Stimulated activated CD4-positive, alpha-beta T cell treated with anti-CD3 and anti-CD28 coated beads, TNF-alpha, amount 100 ng/mL, for 48 hours (primary cell): ENCODE results near the gene NKTR.

Source experiments
- DNase-seq, 3 donors: peaks; one replicate each; pipeline ENCODE4 v3.0.0-alpha.2; 2020; ENCODE audit warnings: low read depth in 3 of 3

The NKTR gene

GRCh38 chr3:42649783-42650182 lies 49.3 kb downstream of the NKTR start:
- no peak for DNase-seq

- DNase-seq, result no peak
Observed at GRCh38 chr3:42651248-42652091, 51.0 kb downstream of the NKTR start.

- no peak for DNase-seq
Observed at GRCh38 chr3:42652251-42652610, 51.7 kb downstream of the NKTR start.

DNA sequence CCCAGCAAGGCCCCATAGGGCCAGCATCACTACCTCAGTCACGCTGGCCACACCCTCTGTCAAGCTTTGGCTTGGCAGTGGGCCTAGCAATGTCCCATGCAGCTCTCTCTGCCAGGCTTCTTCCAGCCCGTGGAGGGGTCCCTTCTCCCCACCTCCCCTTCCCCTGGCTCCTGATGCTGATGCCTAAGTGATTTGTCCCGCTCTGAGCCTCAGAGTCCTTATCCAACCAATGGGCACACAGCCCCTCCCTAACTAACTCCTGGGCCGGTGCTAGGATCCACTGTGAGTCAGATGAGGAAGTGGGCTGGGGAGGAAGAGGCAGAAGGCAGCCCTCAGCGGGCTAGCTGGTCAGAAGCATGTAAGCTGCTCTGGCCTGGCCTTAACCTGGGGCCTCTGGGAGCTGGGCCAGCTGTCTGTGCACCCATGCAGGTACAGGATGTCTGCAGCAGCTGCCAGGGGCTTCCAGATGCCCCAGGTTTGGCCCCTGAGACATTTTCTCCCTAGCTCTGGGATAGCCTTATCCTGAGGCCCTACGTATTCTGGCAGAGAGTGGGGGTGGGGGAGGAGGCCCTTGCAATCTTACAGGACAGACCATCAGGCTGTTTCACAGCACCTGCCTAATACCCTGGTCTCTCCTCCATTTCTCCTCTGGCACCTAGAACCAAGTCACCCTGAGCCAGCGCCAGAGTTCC lies 52.3 kb downstream of the NKTR start:
- no peak for DNase-seq

GRCh38 chr3:42653303-42653559 lies 52.7 kb downstream of the NKTR start:
- DNase-seq, result no peak

DNA sequence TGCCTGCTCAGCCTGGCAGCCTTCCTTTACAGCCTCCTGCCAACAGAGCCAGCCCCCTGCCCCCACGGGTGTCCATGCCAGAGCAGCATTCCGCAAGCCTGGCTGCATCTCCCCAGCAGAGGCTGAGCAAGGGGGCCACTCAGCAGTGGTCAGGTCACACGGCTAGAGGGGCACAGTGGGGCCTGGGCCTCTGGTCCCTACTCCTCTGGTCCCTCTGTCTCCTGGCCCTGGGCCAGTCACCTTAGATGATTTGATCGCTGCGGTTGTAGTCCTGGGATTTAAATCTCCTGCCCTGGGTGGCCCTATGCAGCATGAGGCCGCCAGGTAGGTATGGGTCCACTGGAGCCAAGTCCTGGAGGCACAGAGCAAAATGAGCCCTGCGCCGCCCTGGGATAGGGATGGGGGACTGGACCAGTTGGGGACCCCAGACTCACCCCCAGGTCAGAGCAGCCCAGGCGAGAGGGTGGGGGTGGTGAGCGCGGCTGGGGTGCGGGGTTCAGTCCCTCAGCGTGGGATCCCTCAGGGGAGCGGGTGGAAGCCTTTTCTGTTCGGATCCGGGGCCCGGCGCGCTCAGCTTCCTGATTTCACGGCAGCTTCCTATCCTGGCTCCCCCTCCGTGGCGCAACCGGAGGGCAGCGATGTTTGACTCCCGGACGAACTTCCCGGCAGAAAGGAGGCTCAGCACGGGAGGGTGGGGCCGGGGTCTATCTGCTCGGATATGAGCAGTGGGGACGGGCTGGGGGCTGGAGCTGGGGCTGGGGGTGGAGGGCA lies 53.3 kb downstream of the NKTR start, which contains the start of gene ZBTB47:
Gene ZBTB47, plus strand, starts transcription at position 138 of the 771 bp plus-strand sequence. CDS start 4,659 bp downstream, outside the sequence.
- DNase-seq, result no peak

GRCh38 chr3:42654331-42655201 lies 54.1 kb downstream of the NKTR start:
- no peak for DNase-seq

GRCh38 chr3:42655331-42655888 lies 54.9 kb downstream of the NKTR start:
- DNase-seq, result no peak

DNA sequence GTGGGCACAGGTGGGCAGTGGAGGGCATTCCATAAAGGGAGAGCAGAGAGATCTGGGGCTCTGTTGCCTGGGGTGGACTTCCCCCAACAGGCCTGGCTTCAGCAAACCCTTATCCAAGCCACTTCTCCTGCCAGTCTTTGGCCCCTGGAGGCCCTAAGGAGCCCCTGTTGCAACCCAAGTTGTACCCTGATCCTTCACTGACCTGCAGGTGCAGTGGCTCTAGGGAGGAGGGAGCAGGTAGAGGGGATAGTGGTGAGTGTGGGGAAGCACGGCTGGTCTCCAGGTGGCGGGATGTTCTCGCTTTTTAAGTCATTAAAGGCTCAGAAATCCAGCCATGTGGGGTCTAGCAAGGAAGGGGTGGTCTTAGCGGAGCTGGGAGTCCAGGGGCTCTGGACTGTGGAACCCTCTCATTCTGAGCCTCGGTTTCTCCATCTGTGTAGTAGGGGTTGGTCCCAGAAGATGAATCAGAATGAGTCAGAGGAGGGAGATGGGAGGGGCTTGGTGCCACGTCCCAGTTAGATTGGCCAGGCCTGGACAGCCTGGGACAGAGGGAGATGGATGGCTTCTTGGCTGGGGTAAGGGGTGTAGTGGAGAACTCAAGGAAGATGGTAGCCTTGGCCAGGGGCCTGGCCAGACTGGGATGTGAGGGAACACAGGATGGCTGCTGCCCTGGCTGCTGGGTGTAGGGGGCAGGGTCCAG lies 55.6 kb downstream of the NKTR start:
- no peak for DNase-seq

DNA sequence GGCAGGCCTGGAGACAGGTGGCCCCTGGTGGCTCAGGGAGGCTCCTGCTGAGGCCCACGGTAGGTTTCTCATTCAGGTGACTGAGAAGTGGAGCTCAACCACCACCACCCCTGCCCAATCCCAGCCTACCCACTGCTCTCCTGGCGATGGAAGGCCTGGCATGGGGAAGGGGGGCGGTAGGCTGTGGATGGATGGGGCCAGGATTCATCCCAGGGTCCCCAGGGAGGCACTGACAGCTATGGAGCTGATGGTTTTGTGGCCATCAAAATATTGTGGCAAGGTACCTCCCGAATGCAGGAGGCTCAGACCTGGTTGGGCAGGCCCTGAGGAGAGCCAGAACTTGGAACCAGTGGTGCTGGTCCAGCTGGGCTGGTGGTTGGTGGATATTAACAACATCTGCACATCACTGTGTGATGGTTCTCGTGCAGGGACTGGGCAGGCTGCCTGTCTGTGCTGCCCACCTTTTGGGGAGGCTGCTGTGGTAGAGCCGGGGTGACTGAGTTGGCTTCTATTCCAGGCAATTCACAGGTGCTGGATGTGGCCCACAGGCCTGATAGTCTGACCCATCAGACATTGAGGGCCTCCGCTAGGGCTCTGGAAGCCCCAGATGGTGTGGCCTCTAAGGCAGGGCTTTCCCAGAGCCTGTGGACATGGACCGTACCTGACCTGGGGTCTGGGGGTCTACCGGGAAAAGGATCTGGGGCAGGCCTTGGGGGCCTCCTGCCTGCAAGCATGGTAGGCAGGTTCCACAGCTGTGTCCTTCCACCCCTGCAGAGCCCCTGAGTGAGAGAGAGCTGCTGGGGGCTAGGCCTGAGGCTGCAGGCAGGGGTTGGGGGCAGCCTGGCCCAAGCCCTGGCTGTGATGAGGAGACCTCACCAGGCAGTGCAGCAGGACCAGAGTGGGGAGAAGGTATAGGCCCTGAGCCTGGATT lies 56.5 kb downstream of the NKTR start:
- no peak for DNase-seq

GRCh38 chr3:42657675-42658074 lies 57.2 kb downstream of the NKTR start:
- no peak for DNase-seq

- DNase-seq, result no peak
Observed at GRCh38 chr3:42658091-42658770, 57.7 kb downstream of the NKTR start.

- DNase-seq, result no peak
Observed at GRCh38 chr3:42658771-42659390, 58.4 kb downstream of the NKTR start.

GRCh38 chr3:42659451-42660130 lies 59.1 kb downstream of the NKTR start:
- DNase-seq, result no peak

DNA sequence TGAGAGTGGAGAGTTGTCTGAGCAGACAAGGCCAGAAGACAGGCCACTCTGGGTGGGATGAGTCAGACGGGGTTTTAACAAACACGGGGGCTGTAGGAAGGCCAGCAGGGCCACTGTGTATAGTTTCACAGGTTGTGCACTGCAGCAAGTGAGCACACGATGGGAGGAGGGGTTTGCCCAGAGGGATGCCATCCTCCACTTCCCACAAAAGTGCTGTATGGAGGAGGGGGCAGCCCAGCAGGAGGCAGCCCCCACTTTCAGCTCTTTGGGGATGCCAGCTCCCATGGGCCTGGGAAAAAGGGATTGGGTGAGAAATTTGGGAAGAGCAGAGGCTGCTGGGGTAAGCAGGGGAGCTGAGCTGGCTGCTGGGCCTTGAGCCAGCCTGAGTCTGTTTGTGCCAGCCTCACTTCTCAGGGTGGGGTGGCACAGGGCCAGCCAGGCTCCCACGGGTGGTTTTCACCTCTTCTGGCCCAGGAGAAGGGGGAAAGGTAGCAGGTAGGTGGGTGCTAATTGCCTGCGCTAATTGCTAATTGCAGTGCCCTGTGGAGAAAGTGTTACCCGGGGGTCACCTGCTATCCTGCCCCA lies 59.7 kb downstream of the NKTR start:
- no peak for DNase-seq

GRCh38 chr3:42660898-42661297 lies 60.4 kb downstream of the NKTR start:
- DNase-seq, result no peak

DNA sequence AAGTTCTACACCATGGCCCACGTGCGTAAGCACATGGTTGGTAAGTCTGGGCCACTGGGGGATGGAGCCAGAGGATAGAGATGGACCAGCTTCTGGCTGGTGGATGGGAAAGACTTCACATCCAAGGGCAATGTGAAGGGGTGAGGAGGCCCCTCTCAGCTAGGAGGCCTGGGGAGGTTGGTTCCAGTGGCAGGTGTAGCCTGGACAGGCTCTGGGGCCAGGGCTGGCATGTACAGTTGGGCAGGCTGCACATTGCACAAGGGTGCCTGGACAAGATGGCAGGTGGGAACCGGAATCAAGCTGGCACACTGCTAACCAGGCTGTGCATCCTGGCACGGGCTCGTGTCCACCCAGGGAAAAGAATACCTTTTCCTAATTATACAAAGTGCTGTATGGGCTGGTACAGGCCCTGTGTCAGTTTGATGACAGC lies 61.1 kb downstream of the NKTR start:
- no peak for DNase-seq
